KOPT-K1 (cell line): Measurements from ENCODE around the gene SGPL1.
A peak's percentile ranks its signal among the peaks of the same experiment; 100 is the strongest.

Experiments used
- H3K27ac ChIP-seq: fragments of 200-600 bp; sonication (generic); 2 replicates; pipeline ENCODE4 v1.5.1; 2016; ENCODE audit warnings: antibody characterized with exemption, mild to moderate bottlenecking, low read depth, low read length; ENCODE audit not compliant: poor library complexity, severe bottlenecking
- H3K36me3 ChIP-seq: fragments of 200-600 bp; sonication (generic); 2 replicates; pipeline ENCODE4 v1.5.1; 2017; ENCODE audit warnings: antibody characterized with exemption, mild to moderate bottlenecking, low read length, moderate library complexity; ENCODE audit not compliant: insufficient read depth
- H3K9me3 ChIP-seq: fragments of 200-600 bp; sonication (generic); 2 replicates; pipeline ENCODE4 v1.5.1; 2017; ENCODE audit warnings: antibody characterized with exemption, low read length, mild to moderate bottlenecking; ENCODE audit not compliant: insufficient read depth, poor library complexity, severe bottlenecking

SGPL1 gene

DNA sequence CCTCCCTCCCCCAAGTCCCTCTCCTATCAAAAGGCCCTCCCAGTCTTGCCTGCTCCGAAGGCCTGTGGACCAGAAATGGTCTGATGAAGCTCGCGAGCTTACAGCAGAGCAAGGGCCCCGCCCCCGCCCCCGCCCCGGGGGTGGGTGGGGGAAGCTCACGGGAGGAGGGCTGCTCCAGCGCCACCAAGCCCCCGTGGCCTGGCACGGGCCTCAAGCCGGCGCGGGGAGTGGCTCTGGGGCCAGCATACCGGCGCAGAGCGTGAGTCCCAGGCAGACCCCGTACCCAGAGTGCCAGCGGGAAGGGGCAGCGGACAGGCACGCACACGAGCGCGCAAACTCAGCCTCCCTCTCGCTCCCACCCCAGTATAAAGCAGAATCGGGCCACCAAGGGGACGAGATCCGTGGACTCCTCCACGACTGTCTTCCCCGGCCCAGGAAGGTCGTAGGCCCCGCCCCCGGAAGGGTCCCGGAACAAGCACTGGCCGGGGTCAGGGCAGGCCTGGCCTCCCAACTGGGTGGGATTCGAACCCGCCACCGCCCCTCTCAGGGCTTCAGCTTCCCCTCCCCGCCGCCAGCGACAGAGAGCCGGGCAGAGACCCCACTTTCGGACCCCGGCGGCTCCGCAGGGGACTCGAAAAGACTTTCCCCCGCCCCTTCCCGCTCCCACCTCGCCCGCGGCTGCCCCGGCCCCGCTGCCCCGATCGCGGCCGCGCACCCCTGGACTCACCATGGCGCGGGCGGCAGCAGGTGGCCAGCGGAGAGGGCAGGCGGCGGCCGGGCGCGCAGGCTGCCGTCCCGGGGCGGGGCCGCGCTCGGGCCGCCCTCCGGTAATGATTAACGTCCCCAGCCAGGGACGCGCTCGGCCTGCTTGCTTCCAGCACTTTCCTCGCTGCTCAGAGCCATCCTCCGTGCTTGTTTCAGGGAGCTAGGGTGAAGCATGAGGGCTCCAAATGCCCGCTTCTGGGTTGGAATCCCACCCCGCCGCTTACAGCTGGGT, 72.4 kb downstream of the SGPL1 start, which contains the start of gene PCBD1:
Gene PCBD1, minus strand, starts transcription at position 762 of the 997 bp plus-strand sequence. Its CDS starts 32 bp downstream, at position 730.
- H3K27ac ChIP-seq, result peak within 1 kb of the TSS; percentile 60
- H3K36me3 ChIP-seq, result peaks cover 10% of the 10 kb centered on the region; the same call in 1 of the 2 replicates
- H3K9me3 ChIP-seq, result no peaks in the 10 kb centered on the region

GRCh38 chr10:70889291-70889690, 73.5 kb downstream of the SGPL1 start:
- Histone ChIP-seq H3K27ac (no peak overlapping the region), H3K36me3 (no peaks in the 10 kb centered on the region), H3K9me3 (no peaks in the 10 kb centered on the region)

DNA sequence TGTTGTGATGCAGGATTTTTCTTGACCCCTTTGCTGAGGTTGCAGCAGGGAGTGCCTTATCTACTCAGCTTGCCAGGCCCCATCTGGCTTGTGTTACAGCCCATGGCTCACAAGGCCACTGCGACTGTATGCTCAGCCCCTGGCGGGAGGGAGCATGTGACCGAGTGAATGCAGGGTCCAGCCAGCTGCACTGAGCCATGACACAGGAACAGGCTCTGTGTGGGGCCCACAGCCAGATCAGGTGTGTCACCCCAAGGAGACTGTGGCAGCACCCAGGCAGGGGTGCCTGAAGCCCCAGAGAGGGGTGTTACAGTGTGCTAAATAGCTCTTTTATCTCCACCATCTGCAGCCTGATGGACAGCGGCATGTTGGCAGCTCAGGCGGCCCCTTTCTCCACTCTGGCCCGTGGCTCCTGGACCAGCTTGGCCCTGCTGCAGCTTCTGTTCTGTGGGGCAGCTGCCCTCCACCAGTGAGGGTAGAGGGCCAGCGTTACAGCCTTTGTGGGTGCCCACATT, 75.2 kb downstream of the SGPL1 start:
- no peak overlapping the region for H3K27ac ChIP-seq
- no peaks in the 10 kb centered on the region for H3K36me3 ChIP-seq
- no peaks in the 10 kb centered on the region for H3K9me3 ChIP-seq

DNA sequence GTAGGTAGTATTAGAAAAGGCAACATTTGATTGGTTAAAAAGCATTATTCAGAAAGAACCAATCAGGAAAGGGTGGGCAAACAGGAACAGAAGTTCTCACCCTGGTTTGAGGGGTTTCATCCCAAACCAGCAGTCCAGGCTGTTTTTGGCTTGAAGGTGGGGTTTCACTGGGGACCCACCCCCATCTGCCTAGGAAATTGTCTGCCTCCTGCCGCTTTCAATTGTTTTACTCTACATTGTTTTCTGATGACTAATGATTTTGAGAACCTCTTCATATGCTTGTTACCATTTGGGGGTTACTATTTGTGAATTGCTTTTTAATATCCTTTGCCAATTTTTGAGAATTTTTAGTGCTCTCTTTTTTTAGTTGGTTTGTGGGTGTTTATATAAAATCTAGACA, 75.9 kb downstream of the SGPL1 start:
- Histone ChIP-seq H3K36me3 (no peaks in the 10 kb centered on the region), H3K9me3 (no peaks in the 10 kb centered on the region), H3K27ac (no peak overlapping the region)

GRCh38 chr10:70892631-70893030, 76.9 kb downstream of the SGPL1 start:
- Histone ChIP-seq H3K27ac (no peak overlapping the region), H3K36me3 (no peaks in the 10 kb centered on the region), H3K9me3 (no peaks in the 10 kb centered on the region)

GRCh38 chr10:70893227-70894006, 77.7 kb downstream of the SGPL1 start:
- Histone ChIP-seq H3K27ac (no peak overlapping the region), H3K9me3 (no peaks in the 10 kb centered on the region), H3K36me3 (no peaks in the 10 kb centered on the region)

- no peaks in the 10 kb centered on the region for H3K9me3 ChIP-seq
- no peak overlapping the region for H3K27ac ChIP-seq
- H3K36me3 ChIP-seq, result no peaks in the 10 kb centered on the region
These were observed 78.7 kb downstream of the SGPL1 start for GRCh38 chr10:70894416-70894815.

DNA sequence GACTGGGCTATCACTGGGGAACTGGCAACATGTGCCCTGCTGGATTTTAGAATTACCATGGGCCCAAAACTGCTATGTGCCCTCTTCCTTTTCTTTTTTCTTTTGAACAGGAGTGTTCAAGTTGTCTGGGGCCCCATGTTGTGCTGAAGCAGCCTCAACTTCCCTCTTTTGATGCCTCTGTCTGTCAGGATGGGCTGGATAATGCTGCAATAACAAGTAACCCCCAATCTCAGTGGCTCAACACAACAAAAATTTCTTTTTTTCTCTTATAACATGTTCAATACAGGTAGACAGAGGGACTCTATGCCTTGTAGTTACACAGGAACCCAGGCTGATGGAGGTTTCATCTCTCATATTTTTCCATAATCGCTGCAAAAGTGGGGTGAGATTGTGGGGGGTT, 80.8 kb downstream of the SGPL1 start:
- H3K36me3 ChIP-seq, result no peaks in the 10 kb centered on the region
- no peaks in the 10 kb centered on the region for H3K9me3 ChIP-seq
- H3K27ac ChIP-seq, result no peak overlapping the region

DNA sequence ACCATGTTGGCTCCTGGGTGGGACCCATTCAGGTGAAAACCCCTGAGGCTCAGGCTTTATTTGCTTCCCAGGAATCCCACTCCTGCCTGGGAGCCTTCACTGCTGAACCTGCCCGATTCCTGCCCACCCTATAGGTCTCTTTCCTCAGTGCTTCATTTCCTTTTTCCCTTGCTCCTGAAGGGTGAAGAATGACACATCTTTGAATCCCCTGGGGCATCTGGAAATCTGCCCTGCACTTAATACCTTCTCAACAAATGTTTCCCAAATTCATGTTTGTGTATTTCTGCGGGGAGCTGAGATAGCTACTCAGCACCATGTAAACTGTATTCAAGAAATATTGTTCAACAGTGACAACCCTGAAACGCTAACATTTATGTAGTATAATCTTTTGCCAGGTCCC, 82.9 kb downstream of the SGPL1 start:
- no peaks in the 10 kb centered on the region for H3K9me3 ChIP-seq
- H3K27ac ChIP-seq, result no peak overlapping the region
- no peaks in the 10 kb centered on the region for H3K36me3 ChIP-seq

DNA sequence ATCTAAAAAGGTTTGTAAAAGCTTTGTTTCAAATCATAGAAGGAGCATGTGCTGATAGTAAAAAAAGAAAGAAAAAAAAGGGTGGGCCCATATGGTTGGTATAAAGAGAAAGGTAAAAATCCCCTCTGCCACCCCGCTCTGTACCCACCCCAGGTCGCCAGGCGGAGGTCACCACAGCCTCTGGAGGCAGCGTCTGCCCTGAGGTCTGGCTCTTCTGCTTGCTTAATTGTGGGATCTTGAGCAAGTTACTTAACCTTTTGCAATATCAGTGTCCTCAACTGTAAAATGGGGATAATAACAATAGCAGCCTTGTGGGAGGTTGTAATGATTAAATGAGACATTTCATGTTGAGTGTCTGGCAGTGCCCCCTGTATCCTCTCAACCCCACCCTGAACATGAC, 83.3 kb downstream of the SGPL1 start:
- H3K36me3 ChIP-seq, result no peaks in the 10 kb centered on the region
- no peaks in the 10 kb centered on the region for H3K9me3 ChIP-seq
- H3K27ac ChIP-seq, result no peak overlapping the region

DNA sequence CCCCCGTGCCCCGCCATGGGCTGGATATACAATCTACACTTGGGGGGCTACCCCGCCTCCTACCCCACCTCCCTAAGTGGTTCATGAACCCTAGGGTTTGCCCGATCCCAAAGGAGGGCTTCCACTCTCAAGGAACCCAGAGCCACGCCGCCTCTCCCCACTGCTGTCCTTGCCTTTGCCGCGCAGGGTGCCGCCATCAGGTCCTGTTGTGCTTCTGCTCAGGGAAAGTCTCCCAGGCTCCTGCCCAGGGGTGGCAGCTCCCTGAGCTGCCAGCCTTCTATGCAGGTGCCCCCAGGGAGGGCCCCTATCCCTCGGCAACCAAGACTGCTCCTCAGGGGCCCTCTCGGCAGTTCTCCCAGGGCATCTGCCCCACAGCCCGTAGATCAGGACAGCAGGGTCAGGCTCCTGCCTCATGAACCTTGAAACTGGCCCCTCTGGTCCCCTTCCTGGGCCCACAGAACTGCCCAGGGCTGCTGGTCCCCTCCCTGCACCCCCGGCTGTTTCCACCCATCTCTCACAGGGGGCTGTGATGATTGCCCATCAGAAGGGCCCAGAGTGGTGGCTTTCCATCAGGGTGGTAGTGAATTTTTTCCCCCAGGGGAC, 85.6 kb downstream of the SGPL1 start:
- Histone ChIP-seq H3K36me3 (no peaks in the 10 kb centered on the region), H3K9me3 (no peaks in the 10 kb centered on the region), H3K27ac (no peak overlapping the region)

DNA sequence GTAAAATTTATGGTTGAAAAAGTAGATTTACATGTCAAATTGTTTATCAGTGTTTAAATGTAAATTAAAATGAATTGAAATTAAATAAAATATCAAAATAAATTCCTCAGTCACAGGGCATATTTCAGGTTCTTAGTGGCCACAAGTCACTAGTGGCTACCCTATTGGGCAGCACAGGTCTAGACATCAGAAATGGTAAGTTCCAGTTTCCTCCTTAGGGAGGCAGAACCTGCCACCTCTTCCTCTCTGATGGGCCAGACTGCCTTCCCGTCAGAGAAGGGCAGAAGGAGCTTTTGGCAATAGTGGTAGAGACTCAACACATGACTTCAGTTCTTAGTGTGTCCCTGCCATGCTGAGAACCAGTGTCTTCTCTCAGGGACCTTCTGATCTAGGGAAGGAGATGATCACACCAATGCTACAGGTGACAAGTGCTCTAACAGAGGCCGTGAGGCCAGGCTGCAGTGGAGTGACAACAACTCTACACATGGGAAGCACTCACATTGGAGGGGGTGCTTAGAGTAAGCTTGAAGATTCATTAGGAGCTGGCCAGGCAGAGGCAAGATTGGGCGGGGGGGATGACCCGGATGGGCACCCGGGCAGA, 87.0 kb downstream of the SGPL1 start:
- no peaks in the 10 kb centered on the region for H3K9me3 ChIP-seq
- H3K36me3 ChIP-seq, result no peaks in the 10 kb centered on the region
- no peak overlapping the region for H3K27ac ChIP-seq

DNA sequence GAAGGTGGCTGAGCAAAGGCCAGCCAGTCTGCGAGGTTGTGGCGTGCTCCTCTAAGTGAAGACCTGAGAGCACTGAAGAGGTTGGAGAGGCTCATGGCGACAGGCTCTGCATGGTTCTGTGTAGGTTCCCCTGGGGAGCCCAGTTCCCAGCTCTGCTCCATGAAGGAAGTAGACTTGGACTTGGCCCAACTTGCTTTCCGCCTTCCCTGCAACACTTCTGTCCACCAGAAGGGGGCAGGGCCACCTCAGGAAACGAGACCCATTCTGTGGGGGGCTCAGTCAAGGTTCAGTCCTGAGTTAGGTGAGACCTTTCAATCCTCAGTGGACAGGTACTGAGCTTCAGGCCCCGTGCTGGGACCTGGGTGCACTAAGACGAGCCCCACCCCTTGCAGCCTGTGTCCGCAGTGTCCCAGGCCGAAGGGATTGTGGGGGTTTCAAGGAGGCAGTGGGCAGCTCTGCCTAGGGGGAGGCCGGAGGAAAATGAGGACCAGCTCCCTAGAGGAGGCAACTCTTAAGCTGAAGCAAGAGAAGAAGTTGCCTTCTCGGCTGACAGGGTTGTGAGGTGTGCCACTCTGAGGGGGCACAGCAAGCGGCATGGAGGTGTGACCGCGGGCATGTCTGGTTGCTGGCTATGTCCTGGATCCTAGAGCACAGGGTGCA, 87.6 kb downstream of the SGPL1 start:
- no peaks in the 10 kb centered on the region for H3K36me3 ChIP-seq
- H3K27ac ChIP-seq, result no peak overlapping the region
- no peaks in the 10 kb centered on the region for H3K9me3 ChIP-seq
